ENCODE measurements around the gene LAMTOR4.

The LAMTOR4 gene

GRCh38 chr7:100160067-100160466, 11.3 kb downstream of the LAMTOR4 start:
- H3K27me3 ChIP-seq (replicated peaks; ENCODE audit: insufficient read depth, low read length): peaks cover 30% of the 10 kb centered on the region
- TF ChIP-seq CTCF (IDR thresholded peaks at IDR 0.05; ENCODE audit: low read length) (no peak), EZH2 (optimal IDR thresholded peaks at IDR 0.05; ENCODE audit: low read depth, low read length) (no peak), EZH2phosphoT487 (IDR thresholded peaks at IDR 0.05; ENCODE audit: low read length) (no peak)
- no peak overlapping the region for H3K4me3 ChIP-seq (ENCODE audit: low read length)
- H3K9me3 ChIP-seq (replicated peaks; ENCODE audit: insufficient read depth, low read length): no peaks in the 10 kb centered on the region
- H3K9ac ChIP-seq (ENCODE audit: low read length): no peak overlapping the region
- no peak overlapping the region for H2AFZ ChIP-seq (ENCODE audit: low read length)
- no peaks in the 10 kb centered on the region for H3K36me3 ChIP-seq (replicated peaks; ENCODE audit: insufficient read depth, low read length)
- no peaks in the 10 kb centered on the region for H3K9me2 ChIP-seq (replicated peaks; ENCODE audit: insufficient read depth, low read length)
- no peak overlapping the region for H3K4me2 ChIP-seq (ENCODE audit: low read depth, low read length)
- no peak for DNase-seq
- no peaks in the 10 kb centered on the region for H3F3A ChIP-seq (ENCODE audit: insufficient read depth, low read length)
- no peak overlapping the region for H3K27ac ChIP-seq (ENCODE audit: low read length)
- peaks cover 8% of the 10 kb centered on the region; the same call in 1 of the 2 replicates for H3K4me1 ChIP-seq (ENCODE audit: low read length)
- H3K79me2 ChIP-seq (ENCODE audit: low read length): peaks cover 16% of the 10 kb centered on the region
- no peaks in the 10 kb centered on the region for H4K20me1 ChIP-seq (ENCODE audit: insufficient read depth, low read length)

- Histone ChIP-seq H3F3A (ENCODE audit: insufficient read depth, low read length) (no peaks in the 10 kb centered on the region), H3K4me3 (ENCODE audit: low read length) (no peak overlapping the region), H3K27me3 (replicated peaks; ENCODE audit: insufficient read depth, low read length) (peaks cover 59% of the 10 kb centered on the region), H2AFZ (ENCODE audit: low read length) (no peak overlapping the region), H3K27ac (ENCODE audit: low read length) (no peak overlapping the region), H3K79me2 (ENCODE audit: low read length) (peaks cover 4% of the 10 kb centered on the region; the same call in 1 of the 2 replicates), H3K36me3 (replicated peaks; ENCODE audit: insufficient read depth, low read length) (no peaks in the 10 kb centered on the region), H4K20me1 (ENCODE audit: insufficient read depth, low read length) (no peaks in the 10 kb centered on the region), H3K9ac (ENCODE audit: low read length) (no peak overlapping the region), H3K4me1 (ENCODE audit: low read length) (no peaks in the 10 kb centered on the region; the same call in 1 of the 2 replicates), H3K4me2 (ENCODE audit: low read depth, low read length) (no peak overlapping the region), H3K9me3 (replicated peaks; ENCODE audit: insufficient read depth, low read length) (no peaks in the 10 kb centered on the region), H3K9me2 (replicated peaks; ENCODE audit: insufficient read depth, low read length) (no peaks in the 10 kb centered on the region)
- no peak for DNase-seq
- TF ChIP-seq CTCF (IDR thresholded peaks at IDR 0.05; ENCODE audit: low read length): no peak
- TF ChIP-seq EZH2phosphoT487 (IDR thresholded peaks at IDR 0.05; ENCODE audit: low read length): no peak
- no peak for TF ChIP-seq EZH2 (optimal IDR thresholded peaks at IDR 0.05; ENCODE audit: low read depth, low read length)
Observed at GRCh38 chr7:100163006-100163531, 14.4 kb downstream of the LAMTOR4 start.

GRCh38 chr7:100163871-100164270, 15.2 kb downstream of the LAMTOR4 start:
- TF ChIP-seq CTCF (IDR thresholded peaks at IDR 0.05; ENCODE audit: low read length) (no peak), EZH2 (optimal IDR thresholded peaks at IDR 0.05; ENCODE audit: low read depth, low read length) (no peak), EZH2phosphoT487 (IDR thresholded peaks at IDR 0.05; ENCODE audit: low read length) (no peak)
- H3K9me2 ChIP-seq (replicated peaks; ENCODE audit: insufficient read depth, low read length): no peaks in the 10 kb centered on the region
- H2AFZ ChIP-seq (ENCODE audit: low read length): no peak overlapping the region
- H3K27ac ChIP-seq (ENCODE audit: low read length): no peak overlapping the region
- H3F3A ChIP-seq (ENCODE audit: insufficient read depth, low read length): no peaks in the 10 kb centered on the region
- no peaks in the 10 kb centered on the region for H3K9me3 ChIP-seq (replicated peaks; ENCODE audit: insufficient read depth, low read length)
- no peaks in the 10 kb centered on the region for H3K79me2 ChIP-seq (ENCODE audit: low read length)
- peaks cover 67% of the 10 kb centered on the region for H3K27me3 ChIP-seq (replicated peaks; ENCODE audit: insufficient read depth, low read length)
- H3K4me3 ChIP-seq (ENCODE audit: low read length): no peak overlapping the region
- H3K4me1 ChIP-seq (ENCODE audit: low read length): no peaks in the 10 kb centered on the region; the same call in 1 of the 2 replicates
- no peak overlapping the region for H3K9ac ChIP-seq (ENCODE audit: low read length)
- DNase-seq: no peak
- H4K20me1 ChIP-seq (ENCODE audit: insufficient read depth, low read length): no peaks in the 10 kb centered on the region
- H3K4me2 ChIP-seq (ENCODE audit: low read depth, low read length): no peak overlapping the region
- no peaks in the 10 kb centered on the region for H3K36me3 ChIP-seq (replicated peaks; ENCODE audit: insufficient read depth, low read length)

Data from MM.1S (cell line).